GM11168 (cell line): ENCODE data around the gene TMEM106C.

Experiments
- in situ Hi-C: fragments of 300-500 bp; cut with MboI; formaldehyde crosslinking; loops from one replicate; pipeline ENCODE4 v1.12.0; 2022; ENCODE audit warnings: low sequenced_read_pairs; ENCODE audit not compliant: unreplicated experiment

Gene TMEM106C

DNA sequence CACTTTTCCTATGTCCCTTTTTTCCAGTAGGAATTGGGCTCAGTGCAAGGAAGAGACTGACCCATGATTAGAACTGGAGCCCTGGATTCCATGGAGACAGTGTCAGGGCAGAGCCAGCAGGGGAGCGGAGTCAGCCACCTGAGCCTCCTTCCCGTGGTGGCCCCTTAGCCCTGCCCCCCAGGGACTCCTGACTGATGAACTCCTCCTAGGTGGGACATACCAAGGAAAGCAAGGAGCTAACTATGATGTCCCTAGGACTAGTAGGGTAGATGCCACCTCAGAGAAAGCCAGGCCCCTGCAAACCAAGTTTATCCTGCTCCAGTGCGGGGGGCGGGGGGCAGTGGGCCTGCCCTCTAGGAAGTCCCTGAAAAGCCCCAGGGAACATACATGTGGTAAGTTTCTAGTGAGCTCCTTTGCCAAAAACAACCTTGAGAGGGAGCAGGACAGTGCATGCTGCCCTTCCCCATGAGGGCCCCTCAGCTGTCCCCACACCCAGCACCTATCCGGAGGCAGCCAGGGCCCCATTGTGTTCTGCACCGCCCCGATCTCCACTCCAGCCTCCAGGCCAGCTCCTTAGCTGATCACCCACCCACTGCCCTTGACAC, 47.1 kb downstream of the TMEM106C start:
- in situ Hi-C loops = no loop called here

DNA sequence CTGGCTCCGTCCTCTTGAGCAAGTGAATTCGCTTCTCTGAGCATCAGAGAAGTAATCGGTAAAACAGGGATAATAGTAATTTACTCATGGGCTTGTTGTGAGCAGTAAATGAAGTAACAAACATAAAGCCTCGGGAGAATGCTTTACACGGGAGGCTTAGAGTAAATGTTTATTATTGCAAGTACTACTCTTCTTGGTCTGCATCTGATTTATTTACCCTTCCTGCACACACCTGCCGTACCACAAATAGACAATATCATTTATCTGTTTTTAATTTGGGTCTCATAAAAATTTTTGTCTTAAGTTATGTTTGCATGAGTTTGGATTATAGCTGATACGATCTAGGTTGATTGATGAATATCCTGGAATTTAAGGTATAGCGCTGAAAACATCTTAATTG, 48.7 kb downstream of the TMEM106C start:
- in situ Hi-C loops = no loop called here

DNA sequence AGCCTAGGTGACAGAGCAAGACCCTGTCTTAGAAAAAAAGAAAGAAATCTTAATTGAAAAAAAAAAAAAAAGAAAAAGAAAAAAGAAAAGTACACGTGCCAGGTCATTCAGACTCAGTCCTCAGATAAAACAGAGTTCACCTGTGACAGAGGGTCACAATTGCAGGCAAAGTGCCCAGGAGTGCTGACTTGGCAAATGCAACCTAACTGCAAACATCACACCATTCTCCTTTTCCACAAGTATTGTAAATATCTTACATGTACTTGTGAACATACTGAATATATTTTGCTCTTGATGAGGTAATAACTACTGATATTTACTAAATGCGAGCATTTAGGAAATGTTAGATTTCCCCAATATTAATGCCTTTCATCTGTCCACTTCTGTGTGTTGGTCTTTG, 49.9 kb downstream of the TMEM106C start:
- in situ Hi-C loops = no loop called here

DNA sequence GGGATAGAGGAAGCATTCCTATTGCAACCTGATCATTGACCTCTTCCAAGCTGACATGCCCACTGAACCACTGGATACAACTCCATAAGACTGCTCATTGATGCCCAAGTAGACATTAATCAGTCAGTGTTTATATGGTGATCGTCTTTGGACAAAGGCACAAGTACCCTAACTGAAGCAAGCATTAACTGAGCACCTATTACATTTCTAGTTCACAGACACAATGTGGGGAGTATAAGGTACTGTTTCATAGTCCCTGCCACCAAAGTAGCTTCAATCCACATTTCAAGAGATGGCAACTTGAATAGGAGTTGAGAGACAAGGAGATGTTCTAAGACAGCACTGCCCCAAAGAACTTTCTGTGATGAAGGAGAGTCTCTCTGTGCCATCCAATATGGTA, 51.7 kb downstream of the TMEM106C start:
- in situ Hi-C loops = no loop called here

DNA sequence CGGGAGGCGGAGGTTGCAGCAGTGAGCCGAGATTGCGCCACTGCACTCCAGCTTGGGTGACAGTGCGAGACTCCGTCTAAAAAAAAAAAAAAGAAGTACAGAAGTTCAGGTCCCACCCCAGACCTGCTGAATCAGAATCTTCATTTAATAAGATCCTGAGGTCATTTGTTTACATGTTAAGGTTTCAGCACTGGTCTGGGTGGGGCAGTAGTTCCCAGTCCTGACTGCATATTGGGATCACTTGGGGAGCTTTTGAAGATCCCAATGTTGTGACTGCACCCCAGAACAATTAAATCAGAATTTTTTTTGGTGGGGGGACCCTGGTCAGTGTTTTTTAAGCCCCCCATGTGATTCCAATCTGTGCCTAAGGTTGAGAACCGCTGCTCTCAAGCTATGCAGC, 52.6 kb downstream of the TMEM106C start:
- in situ Hi-C loops = no loop called here

DNA sequence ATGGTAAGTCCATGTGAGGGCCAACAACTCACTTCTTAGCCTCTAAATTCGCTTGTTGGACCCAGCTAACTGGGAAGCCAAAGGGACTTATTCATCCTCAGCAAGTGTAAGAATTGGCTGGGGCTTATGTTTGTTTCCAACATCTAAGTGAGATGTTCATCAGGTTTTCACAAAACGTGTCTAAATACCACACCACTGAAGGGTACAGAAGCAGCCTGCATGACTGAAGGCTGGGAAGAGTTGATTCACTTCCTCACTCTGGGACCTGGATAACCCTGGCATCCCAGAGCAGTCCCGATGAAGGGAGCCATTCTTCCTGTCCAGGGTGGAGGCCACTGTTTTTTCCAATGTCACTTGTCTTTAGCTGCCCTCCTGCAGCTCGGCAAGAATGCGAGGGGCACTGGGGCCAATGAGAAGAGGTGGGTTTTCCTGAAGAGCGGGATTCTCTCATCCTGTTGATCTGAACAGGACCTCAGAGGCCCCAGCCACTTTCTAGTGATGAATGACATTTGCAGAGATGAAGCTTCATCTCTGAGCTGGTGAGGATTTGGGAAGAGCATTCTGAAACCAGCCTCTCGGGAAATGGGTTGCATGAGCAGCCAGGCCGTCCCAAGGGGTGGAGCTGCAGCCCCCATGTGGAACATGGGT, 53.1 kb downstream of the TMEM106C start:
- in situ Hi-C loops = no loop called here

DNA sequence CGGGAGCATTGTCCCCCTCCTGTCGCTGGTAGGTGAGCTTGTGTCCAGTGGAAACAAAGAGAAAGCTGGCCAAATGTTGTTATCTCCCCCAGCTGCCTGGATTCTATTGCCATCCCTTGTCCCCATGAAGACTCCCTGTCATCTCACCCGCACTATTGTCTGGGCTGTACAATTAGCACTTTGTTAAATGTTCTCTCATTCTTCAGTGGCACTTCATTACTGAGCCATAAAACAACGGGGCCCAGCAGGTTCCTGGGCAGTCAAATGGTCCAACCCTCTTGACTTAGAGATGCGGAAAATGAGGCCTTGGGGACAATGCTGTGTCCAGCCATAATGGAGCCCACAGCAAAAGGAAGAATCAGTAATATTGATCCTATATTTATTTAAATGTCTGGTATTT, 54.1 kb downstream of the TMEM106C start:
- in situ Hi-C loops = no loop called here

GRCh38 chr12:48017921-48018617, 54.7 kb downstream of the TMEM106C start:
- in situ Hi-C loops = no loop called here
